ENCODE data around the gene SON. TPM values are rescaled to one million over a fixed set of nuclear protein-coding genes. Genes with fewer than 3 reads are reported as not detected.

The SON gene
- total RNA-seq (2022; extraction: Qiagen RNA extraction): 72.0 to 86.6 TPM (median 82.6 TPM) in 5 replicates

GRCh38 chr21:33542640-33543504 lies at the start of gene SON:
TSS of gene SON (plus strand) at chr21:33543038. CDS start at chr21:33543093, 55 bp downstream.

GRCh38 chr21:33541756-33542639 lies 840 bp upstream of the SON start, which contains the start of gene GART:
TSS of gene GART (minus strand) at chr21:33542117. CDS start at chr21:33539315, 2,802 bp downstream.

GRCh38 chr21:33588485-33589335 lies 45.9 kb downstream of the SON start, which contains the start of gene DONSON:
TSS of gene DONSON (minus strand) at chr21:33588684. CDS start at chr21:33588641, 43 bp downstream.

Other genes starting within 250 kb of the SON start
- 10.9 to 21.9 TPM (median 18.8 TPM) in 5 replicates for gene IFNAR1, start 218.1 kb upstream of the SON start, total RNA-seq (2022; extraction: Qiagen RNA extraction)
- gene IFNGR2, start 139.6 kb upstream of the SON start, total RNA-seq (2022; extraction: Qiagen RNA extraction): 53.3 to 57.0 TPM (median 53.9 TPM) in 5 replicates
- 9.6 to 11.1 TPM (median 9.7 TPM) in 5 replicates for gene TMEM50B, start 63.1 kb upstream of the SON start, total RNA-seq (2022; extraction: Qiagen RNA extraction)
- gene DNAJC28, start 51.3 kb upstream of the SON start, total RNA-seq (2022; extraction: Qiagen RNA extraction): 0.29 to 0.42 TPM (median 0.34 TPM) in 5 replicates
- 58.7 to 65.4 TPM (median 63.4 TPM) in 5 replicates for gene GART, start 921 bp upstream of the SON start, total RNA-seq (2022; extraction: Qiagen RNA extraction)
- 14.3 to 16.9 TPM (median 16.6 TPM) in 5 replicates for gene DONSON, start 45.6 kb downstream of the SON start, total RNA-seq (2022; extraction: Qiagen RNA extraction)
- 12.8 to 15.3 TPM (median 14.0 TPM) in 5 replicates for gene CRYZL1, start 98.7 kb downstream of the SON start, total RNA-seq (2022; extraction: Qiagen RNA extraction)
- 16.4 to 22.5 TPM (median 18.0 TPM) in 5 replicates for gene ITSN1, start 99.5 kb downstream of the SON start, total RNA-seq (2022; extraction: Qiagen RNA extraction)

Data from A549 treated with Mapracorat at 1 μM for 4 hours (cell line).